Stimulated activated CD4-positive, alpha-beta T cell treated with anti-CD3 and anti-CD28 coated beads, Interleukin-12 subunit alpha, Interleukin-12 subunit beta, amount 100 ng/mL, for 24 hours (primary cell): ENCODE results near the gene RNF25.
"Not testable (repeated sequence)": the region's sequence is repeated elsewhere in the genome, so short reads cannot be mapped to it uniquely, and the experiment has no call there.

Source experiments
- DNase-seq, 2 experiments: peaks; one replicate each; pipeline ENCODE4 v3.0.0-alpha.2; 2020; ENCODE audit warnings: low read depth in 2 of 2

RNF25 gene

GRCh38 chr2:218671654-218672566 is at the start of gene RNF25, which contains the start of gene STK36:
RNF25 (minus strand) TSS chr2:218672002; CDS start chr2:218671970, 32 bp downstream.
STK36 (plus strand) TSS chr2:218672086; CDS start chr2:218672830, 744 bp downstream.
- DNase-seq = peak; percentile 72 to 77

- no peak for DNase-seq
Observed at GRCh38 chr2:218721488-218721887, 49.7 kb upstream of the RNF25 start.

GRCh38 chr2:218720048-218721041 is 48.5 kb upstream of the RNF25 start:
- DNase-seq = no peak

- no peak for DNase-seq
Observed at GRCh38 chr2:218719457-218719856, 47.7 kb upstream of the RNF25 start.

GRCh38 chr2:218718058-218718457 is 46.3 kb upstream of the RNF25 start:
- DNase-seq = no peak

- DNase-seq = no peak
Observed at GRCh38 chr2:218717262-218717661, 45.5 kb upstream of the RNF25 start.

GRCh38 chr2:218716070-218716469 is 44.3 kb upstream of the RNF25 start:
- DNase-seq = no peak

- no peak for DNase-seq
Observed at GRCh38 chr2:218713922-218714321, 42.1 kb upstream of the RNF25 start.

- DNase-seq = no peak
Observed at GRCh38 chr2:218711550-218711929, 39.7 kb upstream of the RNF25 start.

- DNase-seq = peak; percentile 95 to 97
Observed at GRCh38 chr2:218710687-218711549, 39.1 kb upstream of the RNF25 start, which contains the start of gene TTLL4. TTLL4 (plus strand) TSS chr2:218710835; CDS start chr2:218737677, 26,842 bp downstream.

GRCh38 chr2:218710334-218710686 is 38.5 kb upstream of the RNF25 start:
- no peak for DNase-seq

GRCh38 chr2:218709908-218710307 is 38.1 kb upstream of the RNF25 start:
- DNase-seq = no peak

- DNase-seq = no peak
Observed at GRCh38 chr2:218708086-218708485, 36.3 kb upstream of the RNF25 start.

- no peak for DNase-seq
Observed at GRCh38 chr2:218703341-218703740, 31.5 kb upstream of the RNF25 start.

GRCh38 chr2:218701806-218702205 is 30.0 kb upstream of the RNF25 start:
- no peak for DNase-seq

- DNase-seq = no peak
Observed at GRCh38 chr2:218698885-218699284, 27.1 kb upstream of the RNF25 start.

GRCh38 chr2:218694405-218695145 is 22.8 kb upstream of the RNF25 start:
- no peak for DNase-seq

GRCh38 chr2:218691234-218691633 is 19.4 kb upstream of the RNF25 start:
- DNase-seq = no peak

- not testable (repeated sequence) for DNase-seq
Observed at GRCh38 chr2:218687400-218688060, 15.7 kb upstream of the RNF25 start.

- DNase-seq = no peak
Observed at GRCh38 chr2:218680061-218680460, 8.3 kb upstream of the RNF25 start.
